Panc1 (cell line): ENCODE results near the gene MACO1.
"Not testable (repeated sequence)": the region's sequence is repeated elsewhere in the genome, so short reads cannot be mapped to it uniquely, and the experiment has no call there.

Experiments used
- CTCF ChIP-seq: fragments of 450-650 bp; IDR thresholded peaks from 2 replicates; pipeline ENCODE4 v1.5.1; 2017; ENCODE audit warnings: mild to moderate bottlenecking
- POLR2AphosphoS5 ChIP-seq: IDR thresholded peaks from 2 replicates; pipeline ENCODE4 v1.6.1; 2012; ENCODE audit warnings: mild to moderate bottlenecking, low read depth, low read length, moderate library complexity
- REST ChIP-seq, 2 experiments: IDR thresholded peaks; 2 replicates each; pipeline ENCODE4 v1.6.1; 2011 to 2012; ENCODE audit warnings: low read depth in 2 of 2, control low read depth in 1 of 2, low read length in 1 of 2, mild to moderate bottlenecking in 1 of 2, moderate library complexity in 1 of 2; ENCODE audit not compliant: insufficient read depth in 1 of 2

GRCh38 chr1:25419339-25419738 is 11.4 kb upstream of the MACO1 start:
- TF ChIP-seq CTCF; REST (IDR thresholded peaks at IDR 0.05; ENCODE audit: insufficient read depth in 1 of 2, low read depth in 2 of 2, low read length in 1 of 2); POLR2AphosphoS5: not testable (repeated sequence)
